IPS DF 19.7 (cell line): Measurements from ENCODE around the gene ST7.
"Not testable (repeated sequence)": the region's sequence is repeated elsewhere in the genome, so short reads cannot be mapped to it uniquely, and the experiment has no call there.

Experiments
- DNase-seq: peaks from one replicate; pipeline ENCODE4 v3.0.0-alpha.2; 2013; ENCODE audit warnings: low read depth, low spot score

The ST7 gene

DNA sequence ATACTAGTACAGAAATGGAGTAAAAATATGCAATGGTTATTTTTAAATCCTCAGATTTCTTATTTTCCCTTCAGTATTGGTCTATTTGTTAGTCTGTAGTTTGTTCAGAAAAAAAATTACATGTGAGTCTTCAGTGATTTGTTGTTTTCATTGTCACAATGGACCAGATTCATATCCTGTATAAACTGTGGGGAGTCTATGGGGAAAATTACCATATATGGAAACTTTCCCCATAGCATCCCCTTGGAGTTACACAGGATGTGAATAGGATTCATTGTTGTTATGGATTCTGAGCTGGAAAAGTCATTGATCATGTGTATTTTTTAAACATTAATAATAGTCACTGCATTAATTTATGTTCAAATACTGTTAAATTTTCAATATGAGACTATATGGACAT is 72.6 kb downstream of the ST7 start:
- DNase-seq, result no peak

DNA sequence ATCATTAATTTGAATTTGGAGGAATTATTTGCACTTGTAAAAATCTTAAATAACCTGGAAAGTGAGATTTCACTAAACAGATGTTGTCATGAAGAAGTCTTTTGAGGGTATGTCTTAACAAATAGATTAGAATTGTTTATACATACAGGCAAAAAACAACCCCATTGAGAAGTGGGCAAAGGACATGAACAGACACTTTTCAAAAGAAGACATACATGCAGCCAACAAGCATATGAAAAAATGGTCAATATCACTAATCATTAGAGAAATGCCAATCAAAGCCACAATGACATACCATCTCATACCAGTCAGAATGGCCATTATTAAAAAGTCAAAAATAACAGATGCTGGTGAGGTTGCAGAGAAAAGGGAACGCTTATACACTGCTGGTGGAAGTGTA is 77.0 kb downstream of the ST7 start:
- not testable (repeated sequence) for DNase-seq

DNA sequence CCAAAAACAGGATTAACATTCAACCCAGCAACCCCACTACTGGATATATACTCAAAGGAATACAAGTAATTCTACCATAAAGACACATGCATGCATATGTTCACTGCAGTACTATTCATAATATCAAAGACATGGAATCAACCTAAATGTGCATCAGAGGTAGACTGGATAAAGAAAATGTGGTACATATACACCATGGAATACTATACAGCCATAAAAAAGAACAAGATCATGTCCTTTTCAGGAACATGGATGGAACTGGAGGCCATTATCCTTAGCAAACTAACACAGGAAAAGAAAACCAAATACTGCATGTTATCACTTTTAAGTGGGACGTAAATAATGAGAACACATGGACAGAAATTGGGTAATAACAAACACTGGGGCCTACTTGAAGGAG is 77.5 kb downstream of the ST7 start:
- DNase-seq, result not testable (repeated sequence)

DNA sequence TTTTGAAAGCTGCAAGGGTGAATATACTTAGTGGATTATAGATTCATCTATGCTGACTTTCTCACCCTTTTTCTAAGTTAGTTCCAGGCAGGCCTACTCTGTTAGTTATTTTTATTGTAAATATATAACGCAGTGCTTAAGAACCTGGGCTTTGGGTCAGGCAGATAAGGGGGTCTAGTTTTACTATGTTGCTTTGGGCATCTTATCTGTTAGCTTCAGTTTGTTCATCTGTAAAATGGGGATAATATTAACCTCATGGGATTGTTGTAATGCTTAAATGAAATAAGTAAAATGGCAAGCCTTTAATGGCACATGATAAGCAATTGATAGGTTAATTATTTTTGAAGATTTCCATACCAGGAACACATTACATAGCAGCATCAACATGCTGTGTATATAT is 79.5 kb downstream of the ST7 start:
- DNase-seq, result no peak

DNA sequence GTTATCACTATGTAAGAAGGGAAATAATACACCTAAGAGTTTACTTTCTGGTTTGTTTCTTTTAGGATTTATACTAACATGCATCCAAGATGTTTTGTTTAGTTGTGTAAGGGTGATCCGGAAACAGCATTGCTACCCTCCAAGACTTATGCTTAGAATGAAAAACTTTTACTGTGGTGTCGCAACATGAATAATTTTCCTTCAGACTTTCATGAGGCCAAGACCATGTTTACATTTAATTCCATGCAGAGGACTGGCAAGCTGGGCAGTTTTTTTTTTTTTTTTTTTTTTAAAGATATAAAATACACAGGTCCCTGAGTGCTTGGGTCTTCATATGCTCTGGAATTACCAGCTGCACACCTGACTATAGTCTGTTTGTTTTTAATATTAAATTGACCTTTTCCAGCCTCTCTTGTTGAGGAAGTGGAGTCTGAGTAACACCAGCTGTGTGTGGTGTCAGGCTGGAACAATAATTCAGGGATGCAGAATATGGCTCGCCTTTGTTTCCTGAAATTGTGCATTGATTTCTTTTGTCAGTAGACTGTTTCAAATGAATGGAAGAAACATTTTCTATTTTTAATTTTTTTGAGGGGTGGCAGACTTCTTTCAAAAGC is 81.7 kb downstream of the ST7 start:
- DNase-seq, result no peak

DNA sequence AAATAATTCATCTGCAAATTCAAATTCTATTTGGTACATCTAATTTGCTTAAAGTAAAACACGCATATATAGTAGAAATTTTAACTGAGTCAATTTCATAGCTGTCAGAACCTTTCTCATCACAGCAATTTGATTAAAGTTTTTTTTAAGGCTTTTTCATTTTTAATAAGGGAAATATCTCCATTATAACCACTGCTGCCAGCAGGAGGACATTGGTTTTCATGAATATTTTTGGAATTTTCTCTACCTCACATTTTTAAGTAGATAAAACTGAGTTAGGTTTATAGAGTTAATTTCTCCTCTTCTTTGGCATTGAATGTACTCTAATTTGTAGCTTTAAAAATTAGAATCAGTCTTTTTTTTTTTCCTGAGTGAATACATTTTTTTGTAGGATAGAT is 82.2 kb downstream of the ST7 start:
- no peak for DNase-seq

DNA sequence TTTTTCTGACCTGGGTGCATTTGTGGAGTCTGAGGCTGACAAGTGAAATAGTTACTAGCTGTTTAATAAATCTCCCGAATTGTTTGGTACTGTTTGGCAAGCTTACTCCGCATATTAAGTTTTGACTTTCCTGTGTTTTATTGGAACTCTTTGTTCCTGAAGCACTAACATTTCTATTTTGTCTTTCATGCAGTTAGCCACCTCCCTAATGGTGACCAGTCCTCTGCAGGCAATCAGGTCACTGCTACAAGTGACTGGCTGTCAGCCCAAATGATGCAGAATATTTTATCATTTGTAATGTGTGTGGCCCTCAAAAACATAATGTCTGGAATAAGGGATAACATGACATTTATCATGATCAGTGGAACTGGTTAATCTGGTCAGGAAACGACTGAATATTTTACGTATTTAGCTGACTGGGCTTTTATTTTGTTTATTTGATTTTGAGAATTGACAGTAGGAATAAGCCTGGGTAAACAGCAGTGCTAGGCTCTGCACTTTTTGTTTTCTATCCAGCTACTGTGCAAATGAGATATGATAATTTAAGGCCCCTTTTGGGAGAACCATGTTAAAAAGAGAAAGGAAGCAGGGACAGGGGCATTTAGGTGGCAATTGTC is 82.9 kb downstream of the ST7 start:
- no peak for DNase-seq

DNA sequence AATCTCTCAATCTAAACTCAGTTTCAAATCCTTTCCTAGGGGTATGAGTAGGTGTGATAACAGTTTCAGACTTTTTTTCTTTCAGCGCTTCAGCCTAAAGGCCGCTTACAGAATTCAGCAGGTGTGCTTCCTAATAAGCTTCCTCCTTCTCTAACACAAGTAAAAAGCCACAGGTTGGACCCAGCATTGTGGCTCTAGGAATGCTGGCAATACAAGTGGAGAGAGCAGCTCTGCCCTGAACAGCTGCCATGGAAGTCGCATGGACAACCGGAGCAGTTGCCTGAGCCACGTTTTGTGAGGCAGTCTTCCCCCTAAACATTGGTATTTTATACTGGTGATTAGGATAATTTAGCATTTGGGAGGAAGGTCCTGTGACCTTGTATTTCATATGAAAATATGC is 83.5 kb downstream of the ST7 start:
- DNase-seq, result no peak

DNA sequence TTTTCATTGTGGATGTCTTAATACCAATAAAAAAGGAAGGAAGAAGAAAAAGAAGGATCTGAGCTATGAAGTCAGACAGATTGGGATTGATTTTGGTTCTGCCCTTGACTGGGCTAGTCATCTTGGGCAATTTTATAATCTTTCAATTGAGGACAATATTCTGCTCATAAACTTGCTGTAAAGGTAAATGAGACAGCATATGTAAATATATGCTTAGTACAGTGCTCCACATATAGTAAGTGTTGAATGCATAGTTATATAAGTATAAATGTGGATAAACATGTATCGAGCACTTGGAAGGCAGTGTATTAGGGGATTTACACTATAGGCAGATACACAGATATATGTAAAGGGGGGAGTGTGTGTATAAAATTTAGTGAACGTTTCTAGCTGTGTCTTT is 85.1 kb downstream of the ST7 start:
- no peak for DNase-seq

DNA sequence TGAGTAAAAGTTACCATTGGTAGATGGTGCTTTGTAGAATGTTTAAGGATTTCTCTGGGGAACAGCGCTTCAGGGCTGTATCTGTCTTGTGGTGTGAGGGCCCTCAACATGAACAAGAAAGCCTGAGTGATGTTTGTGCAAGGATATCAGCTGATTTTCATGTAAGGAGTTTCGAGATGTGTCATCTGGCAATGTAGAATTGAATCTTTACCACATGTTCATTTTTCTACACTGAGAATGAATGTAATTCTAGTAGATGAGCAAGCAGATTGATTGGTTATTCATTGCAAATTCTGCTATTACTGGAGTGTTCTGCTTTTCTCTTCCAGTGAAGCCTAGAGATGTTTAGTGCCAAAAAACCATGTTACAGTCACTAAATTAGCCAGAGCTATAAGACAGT is 87.7 kb downstream of the ST7 start:
- DNase-seq, result no peak

DNA sequence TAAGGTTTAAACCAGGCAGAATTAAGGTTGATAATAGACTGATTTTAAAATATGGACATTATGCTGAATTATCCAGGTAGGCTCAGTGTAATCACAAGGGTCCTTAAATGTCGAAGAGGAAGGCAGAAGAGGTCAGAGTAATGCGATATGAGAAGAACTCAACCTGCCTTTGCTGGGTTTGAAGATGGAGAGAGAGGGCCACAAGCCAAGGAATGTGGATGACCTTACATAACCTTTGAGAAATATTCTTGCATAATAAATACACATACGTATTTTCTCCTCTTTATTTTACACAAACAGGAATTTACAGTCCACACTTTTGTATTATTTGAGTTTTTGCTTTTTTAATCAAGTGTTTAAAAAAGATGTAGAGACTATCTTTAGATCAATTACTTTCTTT is 88.5 kb downstream of the ST7 start:
- DNase-seq, result no peak

DNA sequence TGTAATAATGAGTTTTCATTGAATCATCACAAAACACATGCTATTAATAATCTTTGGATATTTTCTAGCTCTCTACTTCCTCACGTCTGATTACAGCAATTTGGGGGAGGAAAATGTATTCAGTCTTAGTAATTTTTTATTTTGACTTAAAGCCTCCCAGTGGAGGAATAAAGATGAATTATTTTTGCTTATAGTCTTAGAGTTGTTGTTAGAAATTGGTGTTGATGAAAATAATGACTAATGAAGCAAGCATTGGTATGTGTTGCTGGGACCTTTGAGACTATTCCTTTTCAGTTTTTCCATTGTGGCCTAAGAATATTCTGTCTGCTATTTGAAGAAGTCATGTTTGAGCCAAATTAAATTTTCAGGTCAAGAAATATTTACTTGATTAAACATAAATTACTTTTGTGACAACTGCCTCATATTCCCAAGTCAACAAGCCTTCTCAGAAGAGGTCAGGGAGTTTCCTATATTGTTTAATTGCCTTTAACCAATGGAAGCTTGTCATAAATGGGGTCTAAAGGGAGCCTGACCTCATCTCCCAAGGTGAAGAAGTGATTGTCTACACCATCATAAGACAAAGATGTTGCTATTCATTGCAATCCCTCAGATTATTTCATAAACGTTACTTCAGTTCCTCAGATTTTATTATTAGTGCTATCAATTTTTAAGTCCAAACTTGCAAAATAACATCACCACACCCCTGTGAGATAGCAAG is 90.0 kb downstream of the ST7 start:
- no peak for DNase-seq

DNA sequence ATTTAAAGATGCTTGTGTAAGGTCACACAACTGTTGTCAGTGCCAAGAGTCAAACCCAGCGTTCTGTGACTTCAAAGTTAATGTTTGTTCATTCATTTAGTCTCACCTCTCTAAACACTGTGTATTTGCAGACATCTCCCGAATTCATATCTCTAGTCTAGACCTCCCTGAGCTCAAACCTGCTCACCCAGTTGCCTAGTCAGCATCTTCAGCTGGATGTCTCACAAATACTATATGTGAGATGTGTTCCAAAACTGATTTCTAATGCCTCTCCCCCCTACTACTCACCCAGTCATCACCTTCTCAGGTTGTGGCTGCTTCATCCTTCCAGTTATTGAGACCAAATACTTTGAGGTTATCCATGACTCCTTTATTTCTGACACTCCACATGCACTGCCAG is 91.4 kb downstream of the ST7 start:
- no peak for DNase-seq

DNA sequence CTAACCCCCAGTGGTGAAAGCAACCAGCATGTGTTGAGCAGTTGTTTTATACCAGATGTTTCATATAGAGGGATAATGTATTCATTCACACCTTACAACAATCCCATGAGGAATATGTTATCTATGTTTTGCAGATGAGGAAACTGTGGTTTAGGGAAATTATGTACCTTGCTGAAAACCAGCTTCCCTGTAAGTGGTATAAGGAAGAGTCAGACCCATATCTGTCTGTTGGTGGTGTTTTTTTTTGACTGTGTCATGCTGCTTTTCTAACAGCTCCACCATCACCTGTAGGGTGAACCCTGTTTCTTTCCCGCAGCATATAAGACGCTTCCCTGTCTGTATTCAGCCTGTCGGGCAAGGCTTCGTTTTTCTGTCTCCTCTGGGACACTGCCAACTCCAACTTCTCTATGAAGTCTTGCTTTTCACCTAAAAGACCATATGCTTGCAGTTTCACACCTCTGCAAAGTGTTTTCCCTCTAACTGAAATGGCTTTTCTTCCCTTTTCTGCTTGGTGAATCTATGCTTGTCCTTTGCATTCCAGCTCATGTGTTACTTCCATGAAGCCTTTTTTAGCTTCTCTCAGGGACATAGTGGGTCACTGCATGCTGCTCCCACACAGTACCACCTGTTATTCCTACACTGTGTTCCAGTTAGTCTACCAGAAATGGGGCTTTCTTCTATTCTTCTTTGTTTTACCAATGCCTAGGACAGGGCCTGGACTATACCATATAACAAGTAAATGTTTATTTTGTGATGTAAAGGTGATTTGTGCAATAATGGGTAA is 92.8 kb downstream of the ST7 start:
- DNase-seq, result no peak

DNA sequence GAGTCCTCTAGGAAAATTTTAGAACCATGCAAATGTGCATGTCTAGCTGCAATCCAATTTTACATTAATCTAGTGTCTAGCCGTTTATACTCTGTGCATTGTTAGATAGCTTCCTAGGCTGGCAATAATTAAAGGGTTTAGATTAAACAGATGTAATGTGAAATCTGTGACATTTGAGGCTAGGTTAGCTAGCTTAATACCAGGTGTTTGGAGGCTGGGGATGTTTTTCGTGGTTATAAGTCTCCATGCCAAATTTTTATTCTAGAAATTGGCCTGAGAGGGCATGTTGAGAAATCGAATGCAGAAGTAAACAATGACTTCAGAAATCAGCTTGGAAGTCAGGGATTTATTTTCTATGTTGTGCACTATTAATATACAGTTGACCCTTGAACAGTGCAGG is 94.2 kb downstream of the ST7 start:
- DNase-seq, result no peak

DNA sequence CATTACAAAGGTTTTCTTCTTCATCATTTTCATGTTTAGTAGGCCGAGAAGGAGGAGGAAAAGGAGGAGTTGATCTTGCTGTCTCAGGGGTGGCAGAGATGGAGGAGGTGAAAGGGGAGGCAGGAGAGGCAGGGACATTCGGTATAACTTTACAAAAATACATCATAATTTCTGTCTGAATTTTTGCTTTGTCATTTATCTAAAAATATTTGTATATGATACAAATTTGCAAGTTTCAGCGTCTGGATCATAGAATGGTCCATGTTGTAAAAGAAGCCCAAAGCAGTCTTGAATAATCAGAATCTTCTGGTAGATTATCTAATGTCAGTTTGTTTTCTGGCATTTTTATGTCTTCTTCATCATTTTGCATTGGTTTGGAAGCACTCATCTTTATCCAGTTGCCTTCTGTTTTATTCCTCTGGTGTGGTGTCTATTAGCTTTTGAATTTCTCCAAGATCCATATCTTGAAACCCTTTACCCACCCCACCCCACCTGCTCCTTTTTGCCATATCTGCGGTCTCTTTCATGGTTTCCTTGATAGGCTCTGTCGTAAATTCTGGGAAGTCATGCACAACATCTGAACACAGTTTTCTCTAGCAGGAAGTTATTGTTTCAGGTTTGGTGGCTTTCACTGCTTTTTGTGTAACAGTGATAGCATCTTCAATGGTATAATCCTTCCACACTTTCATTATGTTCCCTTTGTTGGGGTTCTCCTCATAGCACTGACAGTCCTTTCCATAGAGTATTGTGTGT is 95.0 kb downstream of the ST7 start:
- DNase-seq, result no peak

DNA sequence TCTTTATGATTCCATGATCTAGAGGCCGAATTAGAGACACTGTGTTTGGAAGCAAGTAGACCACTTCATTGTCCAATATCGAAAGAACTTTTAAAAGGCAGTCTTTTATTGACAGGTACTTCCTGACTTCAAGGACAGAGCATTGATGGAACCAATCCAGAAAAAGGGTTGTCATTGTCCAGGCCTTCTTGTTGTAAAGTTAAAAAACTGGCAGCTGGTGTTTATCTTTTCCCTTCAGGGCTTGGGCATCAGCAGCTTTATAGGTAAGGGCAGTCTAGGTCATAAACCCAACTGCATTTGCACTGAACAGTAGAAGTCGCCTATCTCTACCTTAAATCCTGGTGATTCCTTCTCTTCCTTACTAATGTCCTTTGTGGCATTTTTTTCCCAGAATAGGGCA is 95.6 kb downstream of the ST7 start:
- DNase-seq, result no peak

DNA sequence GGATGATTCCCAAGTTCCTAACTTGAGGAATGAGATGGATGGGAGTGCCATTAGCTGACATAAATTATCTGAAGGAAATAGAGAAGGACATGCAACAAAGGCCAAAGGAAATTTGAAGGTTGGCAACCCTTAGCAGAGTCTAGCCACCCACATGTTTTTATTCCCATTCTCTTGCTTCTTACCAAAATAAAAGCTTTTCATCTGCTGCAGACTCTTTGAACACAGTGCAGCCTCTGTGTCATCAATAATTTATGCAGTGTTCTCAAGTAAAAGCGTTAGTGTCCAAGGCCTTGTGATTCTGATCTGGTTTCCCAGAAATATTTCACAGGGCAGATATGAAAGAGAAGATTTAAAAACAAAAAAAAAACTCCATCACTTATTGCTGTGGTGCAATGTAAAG is 98.5 kb downstream of the ST7 start:
- DNase-seq, result no peak

DNA sequence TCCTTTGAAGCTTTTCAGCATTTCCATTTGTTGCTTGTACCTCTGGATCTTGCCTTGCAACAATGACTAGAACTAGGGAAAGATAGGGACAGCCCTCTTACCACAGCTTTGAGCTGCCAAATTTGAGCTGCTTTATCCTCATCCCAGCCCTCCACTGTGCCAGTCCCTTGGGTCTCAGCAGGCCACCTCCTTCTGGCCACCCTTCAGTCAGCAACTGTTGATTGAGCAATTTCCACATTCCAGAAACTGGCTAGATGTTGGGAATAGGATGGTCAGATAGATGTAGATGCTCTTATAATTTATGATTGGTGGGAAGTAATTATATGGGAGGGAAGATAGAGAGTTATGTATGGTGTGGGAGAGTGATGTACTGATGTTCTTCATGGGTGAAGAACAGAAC is 100.1 kb downstream of the ST7 start:
- DNase-seq, result no peak

DNA sequence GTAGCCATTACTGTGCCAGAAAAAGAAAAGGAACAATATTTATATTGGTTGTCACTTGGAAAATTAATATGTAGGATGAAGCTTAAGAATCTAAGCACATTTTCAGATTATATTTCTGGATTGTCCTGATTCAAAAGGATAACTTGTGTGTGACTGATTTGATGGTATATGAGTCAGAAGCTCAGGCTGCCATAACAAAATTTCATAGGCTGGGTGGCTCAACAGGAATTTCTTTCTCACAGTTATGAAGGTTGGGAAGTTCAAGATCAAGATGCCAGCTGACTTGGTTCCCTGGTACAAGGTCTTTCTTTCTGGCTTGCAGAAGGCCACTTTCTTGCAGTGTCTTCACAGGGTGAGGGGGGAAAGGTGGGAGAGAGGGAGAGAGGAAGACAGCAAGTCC is 108.5 kb downstream of the ST7 start:
- no peak for DNase-seq

DNA sequence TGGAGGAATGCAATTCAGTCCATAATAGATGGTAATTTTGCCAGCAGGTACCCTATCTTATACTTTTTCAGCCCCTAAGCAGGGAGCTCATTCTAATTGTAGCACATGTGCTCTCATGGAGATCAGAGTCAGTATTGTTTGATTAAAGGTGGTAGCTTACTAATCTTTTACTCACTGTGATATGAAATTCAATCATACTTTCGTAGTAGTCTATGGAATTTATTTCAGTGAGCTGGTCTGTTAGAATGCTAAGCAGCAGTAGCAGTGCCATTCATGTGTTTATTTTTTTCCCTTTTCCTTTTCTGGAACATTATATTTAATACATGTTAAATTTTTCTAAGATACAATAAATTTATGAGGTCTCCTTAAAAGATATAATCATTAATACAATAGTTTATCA is 109.0 kb downstream of the ST7 start:
- DNase-seq, result no peak

DNA sequence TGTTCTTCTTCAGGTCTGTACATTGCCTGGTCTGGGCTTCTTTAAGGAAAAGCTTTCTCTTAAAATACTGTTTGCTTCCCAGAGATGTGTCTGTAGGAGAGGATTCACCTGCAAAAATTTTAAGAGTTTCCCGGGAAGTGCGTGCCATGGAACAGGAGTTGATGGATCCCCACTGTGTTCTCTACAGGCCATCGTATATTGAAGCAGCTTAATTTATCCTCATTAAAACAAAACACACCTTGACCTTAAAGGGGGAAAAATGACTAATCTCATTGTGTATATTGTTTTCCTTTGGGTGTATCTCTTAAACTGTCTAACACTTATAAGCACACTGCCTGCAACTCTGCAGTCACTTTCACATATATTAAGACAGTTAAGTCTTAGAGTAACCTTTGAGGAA is 111.4 kb downstream of the ST7 start:
- no peak for DNase-seq
